GM10266 (cell line): Measurements from ENCODE around the gene EYS.

Experiments
- DNase-seq: peaks from one replicate; pipeline ENCODE4 v3.0.0; 2012; ENCODE audit errors: extremely low spot score
- TF ChIP-seq, protein P1 (sequence below): IDR thresholded peaks from 2 replicates; pipeline ENCODE4 v1.5.1; 2012; ENCODE audit warnings: mild to moderate bottlenecking, low read depth; ENCODE audit not compliant: control insufficient read depth, insufficient read depth; ENCODE audit errors: missing control alignments

The EYS gene

DNA sequence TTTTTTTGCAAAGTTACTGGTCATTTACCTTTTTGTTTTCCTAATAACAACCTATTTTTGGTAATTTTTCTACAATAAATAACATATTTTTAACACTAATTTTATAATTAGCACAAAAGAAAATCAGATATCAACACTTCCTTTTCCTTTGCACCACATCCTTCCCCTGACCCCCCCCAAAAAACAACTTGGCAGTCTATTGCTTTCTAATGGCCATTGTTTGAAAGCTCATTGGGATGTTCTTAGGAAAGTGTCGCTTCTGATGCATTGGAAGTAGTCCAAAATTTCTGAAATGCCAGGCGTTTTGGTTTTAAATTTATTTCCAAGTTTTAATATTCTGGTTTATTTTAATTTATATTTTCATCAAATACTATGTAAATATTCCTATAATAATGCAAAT, 407.8 kb downstream of the EYS start:
- TF ChIP-seq, protein P1, sequence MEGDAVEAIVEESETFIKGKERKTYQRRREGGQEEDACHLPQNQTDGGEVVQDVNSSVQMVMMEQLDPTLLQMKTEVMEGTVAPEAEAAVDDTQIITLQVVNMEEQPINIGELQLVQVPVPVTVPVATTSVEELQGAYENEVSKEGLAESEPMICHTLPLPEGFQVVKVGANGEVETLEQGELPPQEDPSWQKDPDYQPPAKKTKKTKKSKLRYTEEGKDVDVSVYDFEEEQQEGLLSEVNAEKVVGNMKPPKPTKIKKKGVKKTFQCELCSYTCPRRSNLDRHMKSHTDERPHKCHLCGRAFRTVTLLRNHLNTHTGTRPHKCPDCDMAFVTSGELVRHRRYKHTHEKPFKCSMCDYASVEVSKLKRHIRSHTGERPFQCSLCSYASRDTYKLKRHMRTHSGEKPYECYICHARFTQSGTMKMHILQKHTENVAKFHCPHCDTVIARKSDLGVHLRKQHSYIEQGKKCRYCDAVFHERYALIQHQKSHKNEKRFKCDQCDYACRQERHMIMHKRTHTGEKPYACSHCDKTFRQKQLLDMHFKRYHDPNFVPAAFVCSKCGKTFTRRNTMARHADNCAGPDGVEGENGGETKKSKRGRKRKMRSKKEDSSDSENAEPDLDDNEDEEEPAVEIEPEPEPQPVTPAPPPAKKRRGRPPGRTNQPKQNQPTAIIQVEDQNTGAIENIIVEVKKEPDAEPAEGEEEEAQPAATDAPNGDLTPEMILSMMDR: no peak
- no peak for DNase-seq

DNA sequence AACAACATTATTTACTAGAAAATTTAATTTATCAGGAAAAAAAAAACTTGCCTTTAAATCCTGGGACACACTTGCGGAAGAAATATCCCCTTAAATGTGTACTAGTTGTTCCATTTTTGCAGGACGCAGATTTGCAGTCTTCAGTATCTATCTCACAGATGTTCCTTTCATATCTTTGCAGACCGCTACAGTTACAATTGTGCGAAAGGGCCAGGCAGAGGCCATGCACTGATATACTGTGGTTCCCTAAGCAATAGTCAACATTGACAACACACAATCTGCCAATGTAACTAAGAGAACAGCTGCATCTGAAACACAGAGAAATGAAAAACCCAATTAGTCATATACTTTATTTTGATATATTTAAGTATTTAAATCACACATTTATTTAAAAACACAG, 411.2 kb downstream of the EYS start:
- TF ChIP-seq, protein P1: no peak
- no peak for DNase-seq

DNA sequence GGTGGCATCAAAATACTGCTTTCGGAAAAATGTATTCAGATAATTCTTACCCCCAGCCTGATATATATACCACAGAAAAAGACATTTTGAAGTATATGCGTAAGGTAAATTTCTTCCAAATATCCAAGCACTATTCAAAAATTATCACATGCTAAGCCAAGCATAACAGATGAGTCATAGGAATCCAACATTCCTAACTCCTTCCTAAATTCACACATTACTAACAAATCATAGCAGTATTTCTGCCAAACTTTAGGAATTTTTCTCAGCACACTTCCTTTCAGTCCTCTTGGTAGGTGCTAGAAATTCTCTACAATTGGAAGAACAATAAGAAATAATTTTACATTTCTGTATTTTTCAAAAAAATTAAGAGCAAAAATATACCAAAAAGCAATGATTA, 417.5 kb downstream of the EYS start:
- DNase-seq: no peak
- TF ChIP-seq, protein P1: no peak

DNA sequence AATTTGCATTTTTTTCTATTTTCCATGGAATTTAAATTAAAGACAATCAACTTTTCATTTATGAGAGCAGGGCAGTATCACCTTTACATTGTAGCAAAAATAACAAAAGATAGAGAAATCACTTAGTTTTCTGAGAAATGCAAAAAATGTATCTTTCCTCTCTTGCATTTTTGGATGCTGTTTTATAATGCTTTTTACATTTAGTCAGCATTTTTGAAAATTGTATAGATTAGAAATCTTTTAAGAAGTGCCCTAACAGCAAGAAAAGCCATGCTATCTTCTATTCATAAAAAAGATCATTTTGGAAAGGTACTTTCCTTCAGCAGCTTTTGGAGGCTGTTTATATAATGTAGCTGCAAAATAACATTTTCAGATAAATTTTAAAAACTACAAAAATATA, 421.8 kb downstream of the EYS start:
- TF ChIP-seq, protein P1: no peak
- DNase-seq: no peak

DNA sequence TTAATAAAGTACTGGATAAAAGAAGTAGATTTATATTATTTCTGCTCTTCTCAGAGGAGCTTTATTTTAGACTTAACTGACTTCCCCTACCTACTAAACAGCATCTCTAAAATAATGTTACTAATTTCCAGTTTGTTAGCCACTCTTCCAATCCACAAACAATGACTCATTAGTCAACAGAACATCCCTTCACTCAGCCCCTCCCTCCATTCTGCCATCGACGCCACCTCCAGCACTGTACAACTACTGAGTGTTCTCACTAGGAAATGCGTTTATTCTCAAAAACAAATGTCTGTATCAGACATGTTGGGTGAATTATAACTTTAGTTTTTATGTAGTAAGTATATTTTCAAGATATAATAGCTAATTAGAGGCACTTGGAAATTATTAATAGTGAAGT, 427.0 kb downstream of the EYS start:
- DNase-seq: no peak
- TF ChIP-seq, protein P1: no peak

DNA sequence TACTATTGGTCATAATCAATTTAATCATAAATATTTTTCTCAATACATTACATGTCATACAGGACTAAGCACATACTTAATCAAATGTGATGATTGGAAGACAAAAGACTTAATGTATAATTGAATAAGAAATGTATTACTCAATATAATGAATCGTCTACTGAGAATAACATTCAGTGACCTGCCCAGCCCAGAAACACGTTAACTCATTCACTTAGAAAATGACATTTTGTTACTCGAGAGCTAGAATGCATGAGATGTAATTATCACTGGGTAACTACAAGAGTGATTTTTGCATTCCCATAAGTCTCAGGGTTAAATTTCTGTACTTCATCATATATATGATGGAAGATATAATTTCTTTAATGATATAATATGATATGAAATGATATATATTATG, 444.8 kb downstream of the EYS start:
- TF ChIP-seq, protein P1: no peak
- no peak for DNase-seq

DNA sequence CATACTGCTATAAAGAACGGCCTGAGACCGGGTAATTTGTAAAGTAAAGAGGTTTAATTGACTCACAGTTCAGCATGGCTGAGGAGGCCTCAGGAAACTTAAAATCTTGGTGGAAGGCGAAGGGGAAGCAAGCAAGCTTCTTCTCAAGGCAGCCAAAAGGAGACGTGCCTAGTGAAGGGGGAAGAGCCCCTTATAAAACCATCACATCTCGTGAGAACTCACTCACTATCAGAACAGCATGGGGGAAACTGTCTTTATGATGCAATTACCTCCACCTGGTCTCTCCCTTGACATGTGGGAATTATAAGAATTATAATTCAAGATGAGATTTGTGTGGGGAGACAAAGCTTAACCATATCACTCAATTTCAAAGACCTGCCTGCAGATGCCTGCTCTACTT, 447.0 kb downstream of the EYS start:
- TF ChIP-seq, protein P1: no peak

More for the DNA sequence above, 447.0 kb downstream of the EYS start:
- DNase-seq: no peak
